GM13976 (cell line): ENCODE measurements around the gene OR1F1.

ENCODE experiments used
- DNase-seq: peaks from one replicate; pipeline ENCODE4 v3.0.0; 2012; ENCODE audit warnings: low spot score
- CTCF ChIP-seq: IDR thresholded peaks from 2 replicates; pipeline ENCODE4 v1.5.1; 2012; ENCODE audit warnings: borderline replicate concordance, mild to moderate bottlenecking; ENCODE audit not compliant: insufficient read depth; ENCODE audit errors: extremely low read depth, missing control alignments, control extremely low read depth
- in situ Hi-C: fragments of 300-500 bp; cut with MboI; formaldehyde crosslinking; loops from one replicate; pipeline ENCODE4 v1.12.0; 2022; ENCODE audit warnings: low sequenced_read_pairs, mixed read lengths, inconsistent platforms; ENCODE audit not compliant: unreplicated experiment

The OR1F1 gene

GRCh38 chr16:3142770-3143169, 45.2 kb upstream of the OR1F1 start:
- no peak for TF ChIP-seq CTCF
- no peak for DNase-seq
- in situ Hi-C loops: no loop called here

- TF ChIP-seq CTCF: no peak
- DNase-seq: no peak
- in situ Hi-C loops: no loop called here
Observed at GRCh38 chr16:3143189-3143588, 44.8 kb upstream of the OR1F1 start.

- in situ Hi-C loops: no loop called here
- no peak for TF ChIP-seq CTCF
- no peak for DNase-seq
Observed at GRCh38 chr16:3143598-3144320, 44.2 kb upstream of the OR1F1 start.

- no peak for DNase-seq
- in situ Hi-C loops: no loop called here
- TF ChIP-seq CTCF: no peak
Observed at GRCh38 chr16:3144321-3144983, 43.6 kb upstream of the OR1F1 start.

GRCh38 chr16:3145151-3145550, 42.9 kb upstream of the OR1F1 start:
- in situ Hi-C loops: no loop called here
- no peak for DNase-seq
- TF ChIP-seq CTCF: no peak

- in situ Hi-C loops: no loop called here
- TF ChIP-seq CTCF: no peak
Observed at GRCh38 chr16:3145660-3146059, 42.3 kb upstream of the OR1F1 start.

More at GRCh38 chr16:3145660-3146059, 42.3 kb upstream of the OR1F1 start:
- no peak for DNase-seq
